Measurements from ENCODE around the gene PNLDC1. TPM values are rescaled to one million over a fixed set of nuclear protein-coding genes. Genes with fewer than 3 reads are reported as not detected.

The PNLDC1 gene
- total and polyA plus RNA-seq, 2 experiments from 2014 or later: not detected

DNA sequence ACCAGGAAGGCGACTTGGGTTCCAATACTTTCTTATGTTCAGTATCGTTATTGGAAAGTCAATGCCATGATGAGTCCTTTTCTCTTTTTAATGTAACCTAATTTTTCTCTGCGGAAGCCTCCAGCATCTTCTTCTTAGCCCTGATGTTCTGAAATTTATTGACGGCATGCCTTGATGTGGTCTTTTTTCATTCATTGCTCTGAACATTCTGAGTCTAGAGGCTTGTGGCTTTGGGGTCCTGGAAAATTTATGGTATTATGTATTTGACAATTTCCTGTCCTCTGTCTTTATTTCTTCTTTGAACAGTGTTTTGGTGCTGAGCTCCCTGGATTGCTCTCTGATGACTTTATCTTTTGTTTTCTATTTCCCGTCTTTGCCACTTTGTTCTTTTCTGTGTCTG is 62.0 kb downstream of the PNLDC1 start:
- Mint-ChIP-seq H3K4me1 (no peaks in the 10 kb centered on the region), H3K27ac (no peak overlapping the region), H3K9me3 (peaks cover 5% of the 10 kb centered on the region; the same call in 1 of the 3 replicates), H3K36me3 (ENCODE audit: low read depth) (no peaks in the 10 kb centered on the region), H3K27me3 (ENCODE audit: insufficient read depth, low read depth, poor library complexity) (peaks cover 4% of the 10 kb centered on the region), H3K4me3 (no peak overlapping the region)
- Histone ChIP-seq H3K27me3 (ENCODE audit: insufficient read depth) (no peaks in the 10 kb centered on the region), H3K9me2 (ENCODE audit: insufficient read depth) (no peaks in the 10 kb centered on the region), H3K27ac (ENCODE audit: low read depth) (no peak overlapping the region), H4K20me1 (replicated peaks; ENCODE audit: insufficient read depth) (no peaks in the 10 kb centered on the region), H3K4me1 (ENCODE audit: insufficient read depth) (no peaks in the 10 kb centered on the region), H3K79me2 (replicated peaks; ENCODE audit: insufficient read depth) (no peaks in the 10 kb centered on the region), H2AFZ (no peak overlapping the region), H3K36me3 (ENCODE audit: insufficient read depth) (no peaks in the 10 kb centered on the region), H3K4me3 (no peak overlapping the region), H3F3A (replicated peaks; ENCODE audit: low read depth) (no peaks in the 10 kb centered on the region), H3K4me2 (no peak overlapping the region)
- TF ChIP-seq, protein P1, sequence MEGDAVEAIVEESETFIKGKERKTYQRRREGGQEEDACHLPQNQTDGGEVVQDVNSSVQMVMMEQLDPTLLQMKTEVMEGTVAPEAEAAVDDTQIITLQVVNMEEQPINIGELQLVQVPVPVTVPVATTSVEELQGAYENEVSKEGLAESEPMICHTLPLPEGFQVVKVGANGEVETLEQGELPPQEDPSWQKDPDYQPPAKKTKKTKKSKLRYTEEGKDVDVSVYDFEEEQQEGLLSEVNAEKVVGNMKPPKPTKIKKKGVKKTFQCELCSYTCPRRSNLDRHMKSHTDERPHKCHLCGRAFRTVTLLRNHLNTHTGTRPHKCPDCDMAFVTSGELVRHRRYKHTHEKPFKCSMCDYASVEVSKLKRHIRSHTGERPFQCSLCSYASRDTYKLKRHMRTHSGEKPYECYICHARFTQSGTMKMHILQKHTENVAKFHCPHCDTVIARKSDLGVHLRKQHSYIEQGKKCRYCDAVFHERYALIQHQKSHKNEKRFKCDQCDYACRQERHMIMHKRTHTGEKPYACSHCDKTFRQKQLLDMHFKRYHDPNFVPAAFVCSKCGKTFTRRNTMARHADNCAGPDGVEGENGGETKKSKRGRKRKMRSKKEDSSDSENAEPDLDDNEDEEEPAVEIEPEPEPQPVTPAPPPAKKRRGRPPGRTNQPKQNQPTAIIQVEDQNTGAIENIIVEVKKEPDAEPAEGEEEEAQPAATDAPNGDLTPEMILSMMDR (conservative IDR thresholded peaks at IDR 0.05; ENCODE audit: low read depth in 2 of 2): no peak
- TF ChIP-seq EZH2phosphoT487 (IDR thresholded peaks at IDR 0.05; ENCODE audit: unreplicated experiment) (no peak), JUNB (IDR thresholded peaks at IDR 0.05; ENCODE audit: unreplicated experiment) (no peak), ZNF331 (CRISPR knock-in tag; IDR thresholded peaks at IDR 0.05; ENCODE audit: low read depth) (no peak), STAT1 (IDR thresholded peaks at IDR 0.05; ENCODE audit: unreplicated experiment) (no peak), ZNF114 (CRISPR knock-in tag; IDR thresholded peaks at IDR 0.05) (no peak)
- TF ChIP-seq, protein P2, sequence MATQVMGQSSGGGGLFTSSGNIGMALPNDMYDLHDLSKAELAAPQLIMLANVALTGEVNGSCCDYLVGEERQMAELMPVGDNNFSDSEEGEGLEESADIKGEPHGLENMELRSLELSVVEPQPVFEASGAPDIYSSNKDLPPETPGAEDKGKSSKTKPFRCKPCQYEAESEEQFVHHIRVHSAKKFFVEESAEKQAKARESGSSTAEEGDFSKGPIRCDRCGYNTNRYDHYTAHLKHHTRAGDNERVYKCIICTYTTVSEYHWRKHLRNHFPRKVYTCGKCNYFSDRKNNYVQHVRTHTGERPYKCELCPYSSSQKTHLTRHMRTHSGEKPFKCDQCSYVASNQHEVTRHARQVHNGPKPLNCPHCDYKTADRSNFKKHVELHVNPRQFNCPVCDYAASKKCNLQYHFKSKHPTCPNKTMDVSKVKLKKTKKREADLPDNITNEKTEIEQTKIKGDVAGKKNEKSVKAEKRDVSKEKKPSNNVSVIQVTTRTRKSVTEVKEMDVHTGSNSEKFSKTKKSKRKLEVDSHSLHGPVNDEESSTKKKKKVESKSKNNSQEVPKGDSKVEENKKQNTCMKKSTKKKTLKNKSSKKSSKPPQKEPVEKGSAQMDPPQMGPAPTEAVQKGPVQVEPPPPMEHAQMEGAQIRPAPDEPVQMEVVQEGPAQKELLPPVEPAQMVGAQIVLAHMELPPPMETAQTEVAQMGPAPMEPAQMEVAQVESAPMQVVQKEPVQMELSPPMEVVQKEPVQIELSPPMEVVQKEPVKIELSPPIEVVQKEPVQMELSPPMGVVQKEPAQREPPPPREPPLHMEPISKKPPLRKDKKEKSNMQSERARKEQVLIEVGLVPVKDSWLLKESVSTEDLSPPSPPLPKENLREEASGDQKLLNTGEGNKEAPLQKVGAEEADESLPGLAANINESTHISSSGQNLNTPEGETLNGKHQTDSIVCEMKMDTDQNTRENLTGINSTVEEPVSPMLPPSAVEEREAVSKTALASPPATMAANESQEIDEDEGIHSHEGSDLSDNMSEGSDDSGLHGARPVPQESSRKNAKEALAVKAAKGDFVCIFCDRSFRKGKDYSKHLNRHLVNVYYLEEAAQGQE (IDR thresholded peaks at IDR 0.05; ENCODE audit: unreplicated experiment): no peak
- TF ChIP-seq, protein P3, sequence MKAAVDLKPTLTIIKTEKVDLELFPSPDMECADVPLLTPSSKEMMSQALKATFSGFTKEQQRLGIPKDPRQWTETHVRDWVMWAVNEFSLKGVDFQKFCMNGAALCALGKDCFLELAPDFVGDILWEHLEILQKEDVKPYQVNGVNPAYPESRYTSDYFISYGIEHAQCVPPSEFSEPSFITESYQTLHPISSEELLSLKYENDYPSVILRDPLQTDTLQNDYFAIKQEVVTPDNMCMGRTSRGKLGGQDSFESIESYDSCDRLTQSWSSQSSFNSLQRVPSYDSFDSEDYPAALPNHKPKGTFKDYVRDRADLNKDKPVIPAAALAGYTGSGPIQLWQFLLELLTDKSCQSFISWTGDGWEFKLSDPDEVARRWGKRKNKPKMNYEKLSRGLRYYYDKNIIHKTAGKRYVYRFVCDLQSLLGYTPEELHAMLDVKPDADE (IDR thresholded peaks at IDR 0.05): no peak
- TF ChIP-seq, protein P4, sequence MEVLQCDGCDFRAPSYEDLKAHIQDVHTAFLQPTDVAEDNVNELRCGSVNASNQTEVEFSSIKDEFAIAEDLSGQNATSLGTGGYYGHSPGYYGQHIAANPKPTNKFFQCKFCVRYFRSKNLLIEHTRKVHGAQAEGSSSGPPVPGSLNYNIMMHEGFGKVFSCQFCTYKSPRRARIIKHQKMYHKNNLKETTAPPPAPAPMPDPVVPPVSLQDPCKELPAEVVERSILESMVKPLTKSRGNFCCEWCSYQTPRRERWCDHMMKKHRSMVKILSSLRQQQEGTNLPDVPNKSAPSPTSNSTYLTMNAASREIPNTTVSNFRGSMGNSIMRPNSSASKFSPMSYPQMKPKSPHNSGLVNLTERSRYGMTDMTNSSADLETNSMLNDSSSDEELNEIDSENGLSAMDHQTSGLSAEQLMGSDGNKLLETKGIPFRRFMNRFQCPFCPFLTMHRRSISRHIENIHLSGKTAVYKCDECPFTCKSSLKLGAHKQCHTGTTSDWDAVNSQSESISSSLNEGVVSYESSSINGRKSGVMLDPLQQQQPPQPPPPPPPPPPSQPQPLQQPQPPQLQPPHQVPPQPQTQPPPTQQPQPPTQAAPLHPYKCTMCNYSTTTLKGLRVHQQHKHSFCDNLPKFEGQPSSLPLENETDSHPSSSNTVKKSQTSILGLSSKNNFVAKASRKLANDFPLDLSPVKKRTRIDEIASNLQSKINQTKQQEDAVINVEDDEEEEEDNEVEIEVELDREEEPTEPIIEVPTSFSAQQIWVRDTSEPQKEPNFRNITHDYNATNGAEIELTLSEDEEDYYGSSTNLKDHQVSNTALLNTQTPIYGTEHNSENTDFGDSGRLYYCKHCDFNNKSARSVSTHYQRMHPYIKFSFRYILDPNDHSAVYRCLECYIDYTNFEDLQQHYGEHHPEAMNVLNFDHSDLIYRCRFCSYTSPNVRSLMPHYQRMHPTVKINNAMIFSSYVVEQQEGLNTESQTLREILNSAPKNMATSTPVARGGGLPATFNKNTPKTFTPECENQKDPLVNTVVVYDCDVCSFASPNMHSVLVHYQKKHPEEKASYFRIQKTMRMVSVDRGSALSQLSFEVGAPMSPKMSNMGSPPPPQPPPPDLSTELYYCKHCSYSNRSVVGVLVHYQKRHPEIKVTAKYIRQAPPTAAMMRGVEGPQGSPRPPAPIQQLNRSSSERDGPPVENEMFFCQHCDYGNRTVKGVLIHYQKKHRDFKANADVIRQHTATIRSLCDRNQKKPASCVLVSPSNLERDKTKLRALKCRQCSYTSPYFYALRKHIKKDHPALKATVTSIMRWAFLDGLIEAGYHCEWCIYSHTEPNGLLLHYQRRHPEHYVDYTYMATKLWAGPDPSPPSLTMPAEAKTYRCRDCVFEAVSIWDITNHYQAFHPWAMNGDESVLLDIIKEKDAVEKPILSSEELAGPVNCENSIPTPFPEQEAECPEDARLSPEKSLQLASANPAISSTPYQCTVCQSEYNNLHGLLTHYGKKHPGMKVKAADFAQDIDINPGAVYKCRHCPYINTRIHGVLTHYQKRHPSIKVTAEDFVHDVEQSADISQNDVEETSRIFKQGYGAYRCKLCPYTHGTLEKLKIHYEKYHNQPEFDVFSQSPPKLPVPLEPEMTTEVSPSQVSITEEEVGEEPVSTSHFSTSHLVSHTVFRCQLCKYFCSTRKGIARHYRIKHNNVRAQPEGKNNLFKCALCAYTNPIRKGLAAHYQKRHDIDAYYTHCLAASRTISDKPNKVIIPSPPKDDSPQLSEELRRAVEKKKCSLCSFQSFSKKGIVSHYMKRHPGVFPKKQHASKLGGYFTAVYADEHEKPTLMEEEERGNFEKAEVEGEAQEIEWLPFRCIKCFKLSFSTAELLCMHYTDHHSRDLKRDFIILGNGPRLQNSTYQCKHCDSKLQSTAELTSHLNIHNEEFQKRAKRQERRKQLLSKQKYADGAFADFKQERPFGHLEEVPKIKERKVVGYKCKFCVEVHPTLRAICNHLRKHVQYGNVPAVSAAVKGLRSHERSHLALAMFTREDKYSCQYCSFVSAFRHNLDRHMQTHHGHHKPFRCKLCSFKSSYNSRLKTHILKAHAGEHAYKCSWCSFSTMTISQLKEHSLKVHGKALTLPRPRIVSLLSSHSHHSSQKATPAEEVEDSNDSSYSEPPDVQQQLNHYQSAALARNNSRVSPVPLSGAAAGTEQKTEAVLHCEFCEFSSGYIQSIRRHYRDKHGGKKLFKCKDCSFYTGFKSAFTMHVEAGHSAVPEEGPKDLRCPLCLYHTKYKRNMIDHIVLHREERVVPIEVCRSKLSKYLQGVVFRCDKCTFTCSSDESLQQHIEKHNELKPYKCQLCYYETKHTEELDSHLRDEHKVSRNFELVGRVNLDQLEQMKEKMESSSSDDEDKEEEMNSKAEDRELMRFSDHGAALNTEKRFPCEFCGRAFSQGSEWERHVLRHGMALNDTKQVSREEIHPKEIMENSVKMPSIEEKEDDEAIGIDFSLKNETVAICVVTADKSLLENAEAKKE (CRISPR knock-in tag; IDR thresholded peaks at IDR 0.05): no peak
- DNase-seq (ENCODE audit: low spot score) (no peak), ATAC-seq (no peak)

Data from GM23338 (cell line).